DND-41 (cell line): ENCODE results near the gene RNU5B-1.

Source experiments
- ATAC-seq: fragments of 200-7000 bp; cut with Tn5 transposase; 3 replicates; pipeline ENCODE4 v1.9.1; 2021; ENCODE audit warnings: low read depth; ENCODE audit not compliant: insufficient read depth
- DNase-seq: peaks from one replicate; pipeline ENCODE4 v3.0.0-alpha.2; 2020
- H2AFZ ChIP-seq: 2 replicates; pipeline ENCODE4 v1.6.0; 2012; ENCODE audit warnings: low read depth, low read length
- H3K27ac ChIP-seq: 2 replicates; pipeline ENCODE4 v1.5.1; 2012; ENCODE audit warnings: low read length, inconsistent platforms
- H3K27me3 ChIP-seq: fragments of 200-600 bp; sonication (generic); 2 replicates; pipeline ENCODE4 v1.6.0; 2012; ENCODE audit warnings: low read length, mild to moderate bottlenecking, inconsistent platforms; ENCODE audit not compliant: insufficient read depth, poor library complexity
- H3K36me3 ChIP-seq: 2 replicates; pipeline ENCODE4 v1.5.1; 2012; ENCODE audit warnings: low read length, inconsistent platforms; ENCODE audit not compliant: insufficient read depth
- H3K4me1 ChIP-seq: 2 replicates; pipeline ENCODE4 v1.5.1; 2012; ENCODE audit warnings: mild to moderate bottlenecking, low read length; ENCODE audit not compliant: insufficient read depth
- H3K4me2 ChIP-seq: 2 replicates; pipeline ENCODE4 v1.6.0; 2012; ENCODE audit warnings: mild to moderate bottlenecking, moderate library complexity, low read length, inconsistent platforms; ENCODE audit not compliant: insufficient read depth
- H3K4me3 ChIP-seq, 2 experiments: fragments of 200-600 bp in 1 of 2; shearing (Covaris generic) in 1 of 2; 2 replicates each; pipeline ENCODE4 v1.5.1; 2012 to 2016; ENCODE audit warnings: inconsistent platforms in 2 of 2, low read length in 2 of 2, mild to moderate bottlenecking in 2 of 2, low read depth in 1 of 2, moderate library complexity in 1 of 2
- H3K79me2 ChIP-seq: 2 replicates; pipeline ENCODE4 v1.6.0; 2012; ENCODE audit warnings: low read length, inconsistent platforms; ENCODE audit not compliant: insufficient read depth
- H3K9ac ChIP-seq: 2 replicates; pipeline ENCODE4 v1.6.0; 2012; ENCODE audit warnings: low read depth, mild to moderate bottlenecking, inconsistent platforms, low read length, moderate library complexity
- H3K9me3 ChIP-seq: 2 replicates; pipeline ENCODE4 v1.5.1; 2012; ENCODE audit warnings: low read length, moderate library complexity, mild to moderate bottlenecking, inconsistent platforms; ENCODE audit not compliant: insufficient read depth, severe bottlenecking
- H4K20me1 ChIP-seq: 2 replicates; pipeline ENCODE4 v1.6.0; 2012; ENCODE audit warnings: low read length; ENCODE audit not compliant: insufficient read depth
- CTCF ChIP-seq: IDR thresholded peaks from 2 replicates; pipeline ENCODE4 v1.5.1; 2012; ENCODE audit warnings: borderline replicate concordance, low read length, moderate library complexity, mild to moderate bottlenecking; ENCODE audit not compliant: poor library complexity, severe bottlenecking; ENCODE audit errors: extremely low read depth
- EZH2 ChIP-seq: IDR thresholded peaks from 3 replicates; pipeline ENCODE4 v1.6.1; 2012; ENCODE audit warnings: borderline replicate concordance, low read depth, mild to moderate bottlenecking, moderate library complexity, low read length, inconsistent platforms; ENCODE audit not compliant: severe bottlenecking

RNU5B-1 gene

GRCh38 chr15:65287520-65287855, 17.0 kb upstream of the RNU5B-1 start:
- TF ChIP-seq EZH2 (no peak), CTCF (no peak)
- H3K9me3 ChIP-seq = no peaks in the 10 kb centered on the region
- ATAC-seq = no peak

GRCh38 chr15:65289261-65289854, 15.1 kb upstream of the RNU5B-1 start:
- Histone ChIP-seq H3K79me2 (peaks cover 17% of the 10 kb centered on the region), H3K27ac (no peak overlapping the region), H4K20me1 (no peaks in the 10 kb centered on the region), H3K4me2 (no peak overlapping the region), H3K4me1 (peaks cover 30% of the 10 kb centered on the region), H2AFZ (no peak overlapping the region), H3K4me3 (no peak overlapping the region), H3K9ac (no peak overlapping the region), H3K27me3 (no peaks in the 10 kb centered on the region), H3K9me3 (no peaks in the 10 kb centered on the region), H3K36me3 (no peaks in the 10 kb centered on the region; the same call in 1 of the 2 replicates)
- TF ChIP-seq EZH2 = no peak
- no peak for TF ChIP-seq CTCF
- ATAC-seq (no peak), DNase-seq (no peak)

More at GRCh38 chr15:65287520-65287855, 17.0 kb upstream of the RNU5B-1 start:
- H3K27me3 ChIP-seq = no peaks in the 10 kb centered on the region
- peak overlapping the region; percentile 100 for H2AFZ ChIP-seq
- H3K27ac ChIP-seq = peak overlapping the region; percentile 87
- H3K36me3 ChIP-seq = peaks cover 2% of the 10 kb centered on the region; the same call in 1 of the 2 replicates
- peak overlapping the region in 1 of 2 experiments; percentile 73; a peak in 2 of 4 replicates for H3K4me3 ChIP-seq
- H3K9ac ChIP-seq = peak overlapping the region; percentile 83
- peak overlapping the region; percentile 90 for H3K4me2 ChIP-seq
- H3K4me1 ChIP-seq = peaks cover 40% of the 10 kb centered on the region
- no peak for DNase-seq
- no peaks in the 10 kb centered on the region for H4K20me1 ChIP-seq
- H3K79me2 ChIP-seq = peaks cover 29% of the 10 kb centered on the region

GRCh38 chr15:65290228-65290627, 14.2 kb upstream of the RNU5B-1 start:
- H3K4me2 ChIP-seq = no peak overlapping the region
- peaks cover 12% of the 10 kb centered on the region for H3K79me2 ChIP-seq
- H2AFZ ChIP-seq = no peak overlapping the region
- no peak overlapping the region for H3K4me3 ChIP-seq
- no peaks in the 10 kb centered on the region for H3K9me3 ChIP-seq
- ATAC-seq (no peak), DNase-seq (no peak)
- no peak overlapping the region for H3K9ac ChIP-seq
- no peaks in the 10 kb centered on the region for H4K20me1 ChIP-seq
- no peak for TF ChIP-seq CTCF
- H3K36me3 ChIP-seq = no peaks in the 10 kb centered on the region; the same call in 1 of the 2 replicates
- no peaks in the 10 kb centered on the region for H3K27me3 ChIP-seq
- no peak overlapping the region for H3K27ac ChIP-seq
- H3K4me1 ChIP-seq = peaks cover 21% of the 10 kb centered on the region
